ENCODE data around the gene AGPAT3.

Gene AGPAT3

GRCh38 chr21:43925609-43926008 lies 60.6 kb downstream of the AGPAT3 start:
- DNase-seq = no peak

DNA sequence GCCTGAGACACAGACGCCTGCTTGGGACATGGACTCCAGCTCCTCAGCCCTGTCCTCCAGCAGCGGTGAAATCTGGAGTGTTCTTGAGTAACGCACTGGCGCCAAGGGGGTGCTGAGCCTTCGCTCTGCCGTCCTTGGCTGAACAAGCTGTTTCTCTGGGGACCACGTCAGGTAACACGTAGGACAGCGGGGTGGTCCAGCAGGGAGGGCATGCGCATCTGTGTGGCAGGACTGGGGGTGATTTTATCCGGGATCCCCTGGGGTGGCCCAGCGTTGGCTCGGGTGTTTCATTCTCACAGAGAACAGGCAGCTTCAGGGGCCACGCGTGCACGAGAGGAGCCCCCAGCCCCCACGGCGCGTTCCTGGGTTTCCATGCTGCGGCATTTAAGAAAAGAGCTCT lies 61.2 kb downstream of the AGPAT3 start:
- no peak for DNase-seq

DNA sequence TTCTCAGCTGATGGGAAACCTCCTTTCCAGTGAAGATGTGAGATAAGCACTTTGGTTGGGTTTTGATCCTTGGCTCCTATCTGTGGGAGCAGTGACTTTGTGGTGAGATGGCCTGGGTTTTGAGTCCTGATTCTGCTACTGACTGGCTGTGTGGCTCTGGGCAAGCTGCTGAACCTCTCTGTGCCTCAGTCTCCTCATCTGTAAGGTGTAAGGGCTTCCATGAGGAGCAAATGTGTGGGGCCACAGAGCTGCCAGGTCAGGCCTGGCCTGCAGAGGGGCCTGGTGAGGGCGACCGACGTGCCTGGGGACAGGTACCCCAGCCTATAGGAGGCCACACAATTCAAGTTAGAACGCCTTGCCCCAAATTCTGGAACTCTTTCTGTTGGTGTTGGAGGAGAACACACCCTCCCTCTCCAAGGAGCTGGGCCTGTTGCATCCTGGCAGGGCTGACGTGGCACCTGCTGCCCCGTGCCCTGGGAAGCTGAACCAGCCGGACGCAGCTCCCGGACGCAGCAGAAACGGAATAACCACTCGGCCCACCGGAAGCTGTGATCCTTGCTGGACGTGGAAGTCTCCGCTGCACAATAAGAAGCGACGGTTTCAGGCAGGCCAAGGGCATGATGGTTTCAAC lies 62.7 kb downstream of the AGPAT3 start:
- DNase-seq = no peak

DNA sequence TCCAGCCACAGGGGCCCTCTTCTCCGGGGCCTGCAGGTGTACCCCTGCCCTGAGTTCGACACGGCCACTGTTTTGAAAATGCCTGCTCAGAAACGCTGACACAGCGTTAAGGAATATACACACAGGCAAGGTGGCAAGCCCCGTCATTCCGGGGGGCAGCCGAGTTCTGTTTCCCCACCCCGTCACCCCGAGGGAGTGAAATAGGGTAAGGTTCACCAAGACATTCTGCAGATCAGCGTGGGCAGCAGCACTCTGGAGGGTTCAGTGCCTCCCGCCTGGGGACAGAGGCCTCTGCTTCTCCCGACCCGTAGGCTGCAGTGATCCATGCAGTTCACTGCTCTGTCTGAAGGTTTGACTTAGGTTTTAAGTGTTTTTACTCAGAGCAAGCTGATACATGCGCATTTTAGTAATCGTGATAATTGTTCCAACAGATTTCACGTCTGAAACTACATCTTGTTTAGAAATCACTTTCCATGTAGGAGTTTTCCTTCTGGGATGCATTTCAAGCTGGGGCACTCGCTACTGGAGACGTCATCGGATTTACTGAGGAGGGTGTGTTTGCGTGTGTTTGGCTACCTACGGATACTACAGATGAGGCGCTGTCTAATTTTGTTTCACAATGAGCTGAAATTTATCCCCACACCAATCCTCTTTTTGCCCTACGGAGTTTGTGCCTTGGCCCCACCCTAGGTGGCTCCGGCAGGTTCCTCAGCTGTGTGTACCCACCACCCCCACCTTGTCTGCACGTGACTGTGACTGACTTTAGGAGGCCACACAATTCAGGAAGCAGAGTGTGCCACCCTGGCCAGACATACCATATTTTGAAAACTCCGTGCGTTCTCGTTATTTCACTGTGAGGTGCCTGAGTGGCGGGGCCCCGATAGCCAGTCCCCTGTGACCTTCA lies 63.5 kb downstream of the AGPAT3 start:
- DNase-seq = no peak

DNA sequence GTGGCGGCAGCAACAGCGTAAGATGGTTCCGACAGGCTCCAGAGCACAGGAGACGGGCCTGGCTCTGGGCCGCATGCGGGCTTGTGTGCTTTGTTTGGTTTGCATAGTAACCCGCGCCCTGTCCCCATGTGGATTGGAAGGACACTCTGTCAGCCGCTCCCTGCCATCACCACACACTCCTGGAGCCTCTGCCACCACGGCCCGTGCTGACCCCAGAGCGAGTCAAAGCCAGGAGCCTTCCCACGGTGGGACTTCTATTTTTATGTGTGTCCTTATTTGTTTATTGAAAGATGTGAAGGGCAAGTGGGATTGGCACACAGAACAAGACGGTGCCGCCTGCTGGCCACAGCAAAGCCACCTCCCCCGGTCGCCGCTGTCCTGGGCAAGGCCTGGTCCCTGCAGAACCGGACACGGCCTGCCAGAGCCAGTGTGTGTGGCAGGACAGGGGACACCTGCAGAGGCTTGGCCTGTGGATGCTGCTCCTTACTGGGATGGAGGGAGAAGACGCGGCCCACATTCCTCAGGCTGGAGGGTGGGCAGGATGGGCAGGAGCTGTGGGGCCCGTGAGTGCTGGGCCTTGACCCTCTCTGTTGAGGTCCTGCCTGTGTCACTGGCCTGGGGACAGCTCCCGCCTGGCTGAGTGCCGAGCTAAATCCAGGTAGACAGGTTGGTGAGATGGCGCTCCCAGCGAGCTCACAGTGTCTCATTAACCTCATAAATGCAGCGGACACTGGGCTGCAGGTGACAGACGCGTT lies 64.4 kb downstream of the AGPAT3 start:
- no peak for DNase-seq

DNA sequence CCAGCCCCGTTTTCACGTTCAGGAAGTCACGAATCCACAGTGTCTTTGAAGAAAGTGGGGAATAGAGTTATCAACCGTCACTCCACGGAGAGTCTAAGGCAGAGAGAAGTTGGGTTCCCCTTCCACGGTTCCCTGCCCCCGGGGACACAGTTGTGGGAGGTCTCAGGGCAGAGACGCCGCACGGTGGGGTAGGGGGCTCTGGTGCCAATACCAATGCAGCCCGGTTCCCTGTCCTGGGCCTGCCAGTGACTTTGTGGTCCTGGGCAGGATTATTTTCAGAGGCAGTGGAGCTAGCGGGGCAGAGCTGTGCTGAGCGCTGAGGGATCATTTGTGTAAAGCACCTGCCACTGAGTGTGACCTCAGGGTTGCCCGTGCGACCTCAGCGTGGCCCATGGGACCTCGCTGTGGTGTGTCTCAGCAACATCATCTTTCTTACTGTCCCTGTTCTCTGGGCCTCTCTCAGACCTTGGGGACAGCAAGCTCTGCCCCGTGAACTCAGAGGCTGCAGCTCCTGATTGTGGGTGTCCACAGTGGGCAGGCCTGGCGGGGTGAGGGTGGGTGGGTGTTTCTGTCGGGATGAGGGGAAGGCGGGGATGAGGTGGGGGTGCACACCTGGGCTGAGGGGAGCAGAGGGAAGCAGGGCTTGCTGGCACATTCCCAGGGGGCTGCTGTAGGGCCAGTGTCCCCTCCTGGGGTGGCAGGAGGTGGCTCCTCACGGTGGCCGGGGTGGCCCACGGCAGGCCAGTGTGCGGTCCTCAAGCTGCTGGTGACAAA lies 65.2 kb downstream of the AGPAT3 start:
- no peak for DNase-seq

- DNase-seq = no peak
These were observed 65.9 kb downstream of the AGPAT3 start for GRCh38 chr21:43930848-43931375.

DNA sequence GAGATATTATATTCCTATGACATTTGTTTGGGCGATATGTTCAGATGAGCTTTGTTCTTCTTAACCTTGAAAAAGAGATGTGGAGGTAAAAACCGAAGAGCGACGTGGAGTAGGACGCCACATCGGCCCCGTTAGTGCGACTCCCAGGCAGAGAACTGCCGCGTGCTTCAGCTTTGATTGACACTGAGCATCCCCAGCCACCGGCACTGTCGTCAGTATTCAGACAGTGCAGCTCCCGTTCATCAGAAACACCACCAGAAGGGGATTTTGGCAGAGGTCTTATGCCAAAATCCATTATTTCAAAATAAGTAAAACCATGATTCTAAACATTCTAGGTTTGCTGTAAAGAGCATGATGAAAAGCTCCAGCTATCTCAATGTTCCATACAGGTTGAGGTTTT lies 66.5 kb downstream of the AGPAT3 start:
- no peak for DNase-seq

DNA sequence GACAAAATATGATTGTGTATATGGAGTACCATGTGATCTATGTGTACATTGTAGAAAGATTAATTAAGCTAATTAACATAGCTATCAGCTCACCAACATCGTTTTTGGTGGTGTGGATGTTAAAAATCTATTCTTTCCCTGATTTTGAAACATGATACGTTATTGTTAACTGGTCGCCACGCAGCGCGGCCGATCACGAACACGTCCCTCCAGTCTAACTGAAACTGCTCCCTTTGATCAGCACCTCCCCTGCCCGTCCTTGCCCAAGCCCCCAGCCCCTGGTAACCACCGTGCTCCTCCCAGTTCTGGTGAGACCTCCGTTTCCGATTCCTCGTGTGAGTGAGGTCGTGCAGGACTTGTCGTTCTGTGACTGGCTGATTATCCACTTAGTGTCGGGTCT lies 67.0 kb downstream of the AGPAT3 start:
- no peak for DNase-seq

- no peak for DNase-seq
These were observed 68.2 kb downstream of the AGPAT3 start for GRCh38 chr21:43933199-43933598.

DNA sequence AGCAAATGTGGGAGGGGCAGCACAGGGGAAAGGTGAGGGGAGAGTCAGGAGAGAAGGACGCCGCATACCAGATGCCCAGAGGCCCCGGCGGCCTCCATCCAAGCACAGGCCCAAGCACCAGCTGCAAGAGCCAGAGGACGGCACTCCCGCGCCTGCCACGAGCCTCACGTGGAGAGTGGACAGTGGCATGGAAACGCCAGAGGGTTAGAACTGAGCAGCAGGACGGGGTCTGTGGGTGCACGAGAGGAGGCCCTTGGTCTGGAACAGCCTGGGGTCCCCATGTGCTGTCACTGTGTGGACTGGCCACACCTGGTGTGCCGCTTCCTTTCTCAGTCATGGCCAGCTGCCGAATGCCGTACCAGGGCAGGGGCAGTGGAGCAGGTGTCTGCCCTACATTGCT lies 68.7 kb downstream of the AGPAT3 start:
- no peak for DNase-seq

- no peak for DNase-seq
These were observed 69.1 kb downstream of the AGPAT3 start for GRCh38 chr21:43934116-43934515.

DNA sequence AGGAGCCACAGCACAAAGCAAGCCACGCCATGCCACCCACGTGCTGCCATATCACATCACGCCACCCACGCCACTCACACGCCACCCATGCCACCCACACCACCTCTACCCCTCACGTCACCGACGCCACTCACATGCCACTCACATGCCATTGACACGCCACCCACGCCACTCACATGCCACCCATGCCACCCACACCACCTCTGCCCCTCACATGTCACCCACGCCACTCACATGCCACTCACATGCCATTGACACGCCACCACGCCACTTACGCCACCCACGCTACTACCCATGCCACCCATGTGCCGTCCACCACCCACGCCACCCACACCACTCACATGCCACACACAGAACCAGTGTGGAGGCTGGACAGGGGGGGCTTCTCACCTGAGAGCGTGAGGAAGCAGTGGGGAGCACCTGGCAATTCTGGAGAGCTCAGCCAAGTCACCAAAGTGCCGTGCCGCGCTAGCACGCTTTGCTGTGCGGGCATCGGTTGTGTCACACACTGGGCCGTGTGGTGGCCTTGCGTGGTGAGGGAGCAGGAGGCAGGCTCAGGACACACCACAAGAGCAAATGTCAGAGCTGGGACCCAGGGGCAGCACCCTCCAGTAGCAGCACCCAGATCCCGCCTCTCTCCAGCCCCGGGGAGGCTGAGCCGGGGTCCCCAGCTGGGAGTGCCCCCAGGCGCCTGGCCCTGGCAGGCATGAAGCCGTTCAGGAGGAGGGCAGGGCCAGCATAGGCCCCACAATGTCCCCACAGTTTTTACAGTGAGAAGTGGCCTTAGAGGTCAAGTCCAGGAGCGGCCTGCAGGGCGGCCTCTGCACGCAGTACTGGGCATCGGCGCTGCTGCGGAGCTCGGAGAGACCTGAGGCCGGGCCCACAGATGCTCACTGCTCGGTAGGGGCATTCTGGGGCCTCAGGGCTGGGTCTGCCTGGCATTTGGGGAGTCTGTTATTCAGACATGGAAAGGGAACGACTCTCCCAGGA lies 70.0 kb downstream of the AGPAT3 start:
- DNase-seq = no peak

- no peak for DNase-seq
These were observed 70.7 kb downstream of the AGPAT3 start for GRCh38 chr21:43935711-43936110.

- DNase-seq = no peak
These were observed 71.4 kb downstream of the AGPAT3 start for GRCh38 chr21:43936247-43936967.

- DNase-seq = no peak
These were observed 72.2 kb downstream of the AGPAT3 start for GRCh38 chr21:43937051-43937832.

DNA sequence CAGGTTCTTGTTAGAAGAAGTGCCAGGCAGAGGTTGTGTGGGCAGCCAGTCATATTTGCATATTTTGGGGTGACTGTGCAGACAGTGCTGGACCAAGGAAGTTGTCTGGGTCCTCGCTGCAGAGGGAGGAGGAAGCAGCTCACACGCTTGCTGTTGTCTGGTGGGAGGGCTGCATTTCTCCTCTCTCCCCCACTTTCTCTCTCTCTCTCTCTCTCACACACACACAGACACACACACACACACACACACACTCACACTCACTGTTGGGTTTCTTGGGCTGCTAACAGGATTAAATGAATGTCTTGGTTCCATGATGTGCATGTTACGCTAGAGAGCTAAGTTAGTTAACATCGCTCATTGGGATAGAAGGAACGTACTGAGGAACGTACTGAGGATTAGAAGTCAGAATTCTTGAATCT lies 72.9 kb downstream of the AGPAT3 start:
- DNase-seq = peak; percentile 9

- DNase-seq = peak; percentile 89
These were observed 73.9 kb downstream of the AGPAT3 start for GRCh38 chr21:43938751-43939442.
